HG02623 (cell line): ENCODE measurements around the gene SEZ6L.

Source experiments
- ATAC-seq: cut with Tn5 transposase; IDR thresholded peaks from one replicate; pipeline ENCODE4 v1.9.1; 2021; ENCODE audit warnings: moderate library complexity; ENCODE audit not compliant: unreplicated experiment

SEZ6L gene

GRCh38 chr22:26414347-26414746 is 245.1 kb downstream of the SEZ6L start:
- no peak for ATAC-seq

GRCh38 chr22:26416256-26416655 is 247.0 kb downstream of the SEZ6L start:
- ATAC-seq: no peak

- no peak for ATAC-seq
These were observed 247.5 kb downstream of the SEZ6L start for GRCh38 chr22:26416670-26417276.

- ATAC-seq: no peak
These were observed 248.1 kb downstream of the SEZ6L start for GRCh38 chr22:26417406-26417805.

- no peak for ATAC-seq
These were observed 249.4 kb downstream of the SEZ6L start for GRCh38 chr22:26418620-26419019.

- no peak for ATAC-seq
These were observed 257.7 kb downstream of the SEZ6L start for GRCh38 chr22:26426924-26427323.

GRCh38 chr22:26428515-26429457 is 259.5 kb downstream of the SEZ6L start, which contains the start of gene ASPHD2:
ASPHD2 (plus strand) TSS chr22:26429260; CDS start chr22:26433616, 4,356 bp downstream.
- ATAC-seq: peak; percentile 52

- ATAC-seq: peak; percentile 6
These were observed 260.4 kb downstream of the SEZ6L start for GRCh38 chr22:26429458-26430286.

- ATAC-seq: no peak
These were observed 261.3 kb downstream of the SEZ6L start for GRCh38 chr22:26430600-26430999.

- ATAC-seq: no peak
These were observed 262.2 kb downstream of the SEZ6L start for GRCh38 chr22:26431261-26431995.

- no peak for ATAC-seq
These were observed 263.5 kb downstream of the SEZ6L start for GRCh38 chr22:26432619-26433311.
